ENCODE results near the gene EEF2KMT. TPM values are rescaled to one million over a fixed set of nuclear protein-coding genes. Genes with fewer than 3 reads are reported as not detected.
A peak's percentile ranks its signal among the peaks of the same experiment; 100 is the strongest.

Gene EEF2KMT
- total and polyA plus RNA-seq, 4 donors = 4.2 to 11.4 (median 7.3) TPM

DNA sequence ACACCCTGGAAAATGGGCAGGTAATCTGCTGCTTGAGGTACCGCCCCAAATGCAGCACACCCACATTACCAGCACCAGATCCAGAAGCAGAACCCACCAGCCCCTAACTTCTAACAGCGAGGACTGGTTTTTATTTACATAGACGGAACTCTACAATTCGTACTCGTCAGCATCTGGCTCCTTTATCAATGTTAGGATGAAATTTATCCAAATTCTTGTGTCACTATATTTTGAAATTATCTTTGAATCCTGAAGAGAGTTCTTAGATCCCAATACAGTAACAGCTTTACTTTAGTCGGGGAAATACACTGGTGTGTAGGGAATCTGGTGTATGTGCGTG is 26.3 kb downstream of the EEF2KMT start:
- Histone ChIP-seq H3K27ac (ENCODE audit: low read depth in 1 of 2, low read length in 2 of 2) (peak overlapping the region; percentile 44 to 78), H3K4me3 (ENCODE audit: low read depth in 1 of 3, low read length in 3 of 3) (peak overlapping the region; percentile 75 to 93 (median 83)), H3K9ac (ENCODE audit: low read depth in 1 of 2, low read length in 2 of 2) (peak overlapping the region; percentile 79 to 81), H3K4me1 (ENCODE audit: control insufficient read depth in 4 of 4, insufficient read depth in 4 of 4, low read length in 3 of 4) (peaks cover 1 to 19% (median 8%) of the 10 kb centered on the region in 4 donors), H3K9me3 (ENCODE audit: control insufficient read depth in 4 of 4, low read length in 3 of 4) (no peaks in the 10 kb centered on the region), H3K27me3 (ENCODE audit: control insufficient read depth in 4 of 4, insufficient read depth in 4 of 4, low read length in 3 of 4) (no peaks in the 10 kb centered on the region), H3K36me3 (ENCODE audit: control insufficient read depth in 4 of 4, insufficient read depth in 3 of 4, low read depth in 1 of 4, low read length in 3 of 4) (peaks cover 5 to 12% (median 7%) of the 10 kb centered on the region in 4 donors)
- DNase-seq (ENCODE audit: low spot score) = no peak
- TF ChIP-seq, protein P1, sequence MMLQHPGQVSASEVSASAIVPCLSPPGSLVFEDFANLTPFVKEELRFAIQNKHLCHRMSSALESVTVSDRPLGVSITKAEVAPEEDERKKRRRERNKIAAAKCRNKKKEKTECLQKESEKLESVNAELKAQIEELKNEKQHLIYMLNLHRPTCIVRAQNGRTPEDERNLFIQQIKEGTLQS (IDR thresholded peaks at IDR 0.05) = no peak
- TF ChIP-seq RAD21 (IDR thresholded peaks at IDR 0.05) (no peak), HNF4A (conservative IDR thresholded peaks at IDR 0.05) (no peak), EGR1 (IDR thresholded peaks at IDR 0.05; ENCODE audit: low read depth in 2 of 2) (no peak), FOXA2 (IDR thresholded peaks at IDR 0.05) (no peak), JUND (IDR thresholded peaks at IDR 0.05) (no peak), FOXA1 (IDR thresholded peaks at IDR 0.05) (no peak), RXRA (IDR thresholded peaks at IDR 0.05) (no peak), SP1 (IDR thresholded peaks at IDR 0.05) (no peak)
- TF ChIP-seq, protein P2, sequence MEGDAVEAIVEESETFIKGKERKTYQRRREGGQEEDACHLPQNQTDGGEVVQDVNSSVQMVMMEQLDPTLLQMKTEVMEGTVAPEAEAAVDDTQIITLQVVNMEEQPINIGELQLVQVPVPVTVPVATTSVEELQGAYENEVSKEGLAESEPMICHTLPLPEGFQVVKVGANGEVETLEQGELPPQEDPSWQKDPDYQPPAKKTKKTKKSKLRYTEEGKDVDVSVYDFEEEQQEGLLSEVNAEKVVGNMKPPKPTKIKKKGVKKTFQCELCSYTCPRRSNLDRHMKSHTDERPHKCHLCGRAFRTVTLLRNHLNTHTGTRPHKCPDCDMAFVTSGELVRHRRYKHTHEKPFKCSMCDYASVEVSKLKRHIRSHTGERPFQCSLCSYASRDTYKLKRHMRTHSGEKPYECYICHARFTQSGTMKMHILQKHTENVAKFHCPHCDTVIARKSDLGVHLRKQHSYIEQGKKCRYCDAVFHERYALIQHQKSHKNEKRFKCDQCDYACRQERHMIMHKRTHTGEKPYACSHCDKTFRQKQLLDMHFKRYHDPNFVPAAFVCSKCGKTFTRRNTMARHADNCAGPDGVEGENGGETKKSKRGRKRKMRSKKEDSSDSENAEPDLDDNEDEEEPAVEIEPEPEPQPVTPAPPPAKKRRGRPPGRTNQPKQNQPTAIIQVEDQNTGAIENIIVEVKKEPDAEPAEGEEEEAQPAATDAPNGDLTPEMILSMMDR (IDR thresholded peaks at IDR 0.05; ENCODE audit: low read depth, low read length, missing input control) = no peak
- TF ChIP-seq, protein P3, sequence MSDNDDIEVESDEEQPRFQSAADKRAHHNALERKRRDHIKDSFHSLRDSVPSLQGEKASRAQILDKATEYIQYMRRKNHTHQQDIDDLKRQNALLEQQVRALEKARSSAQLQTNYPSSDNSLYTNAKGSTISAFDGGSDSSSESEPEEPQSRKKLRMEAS (IDR thresholded peaks at IDR 0.05) = no peak
- WGBS = 48% methylated on average over 7 of the region's 7 CpGs

DNA sequence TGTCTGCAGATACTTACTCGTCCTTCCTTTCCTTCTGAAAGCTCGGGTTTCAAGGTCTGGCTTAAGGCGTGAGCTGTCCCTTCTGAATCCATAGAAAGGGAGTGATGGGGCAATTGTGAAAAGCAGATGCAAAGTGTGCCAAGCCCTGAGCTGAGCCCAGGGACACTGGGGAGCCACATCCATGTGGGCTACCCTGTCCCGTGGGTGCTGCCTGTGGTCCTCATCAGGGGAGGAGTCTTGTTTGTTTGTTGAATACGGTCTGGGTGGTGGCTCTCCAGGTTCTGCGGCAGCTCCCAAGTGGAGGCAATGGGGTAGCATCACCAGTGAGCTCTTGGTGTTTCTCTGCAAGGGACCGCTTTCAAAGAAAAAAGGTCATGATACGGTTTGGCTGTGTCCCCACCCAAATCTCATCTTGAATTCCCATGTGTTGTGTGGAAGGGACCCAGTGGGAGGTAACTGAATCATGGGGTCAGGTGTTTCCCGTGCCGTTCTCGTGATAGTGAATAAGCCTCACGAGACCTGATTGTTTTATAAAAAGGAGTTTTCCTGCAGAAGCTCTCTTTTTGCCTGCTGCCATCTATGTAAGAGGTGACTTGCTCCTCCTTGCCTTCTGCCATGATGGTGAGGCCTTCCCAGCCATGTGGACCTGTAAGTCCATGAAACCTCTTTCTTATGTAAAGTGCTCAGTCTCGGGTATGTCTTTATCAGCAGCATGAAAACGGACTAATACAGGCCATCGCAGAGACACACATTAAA is 27.0 kb downstream of the EEF2KMT start:
- no peak overlapping the region for H3K27ac ChIP-seq (ENCODE audit: low read depth in 1 of 2, low read length in 2 of 2)
- H3K9ac ChIP-seq (ENCODE audit: low read depth in 1 of 2, low read length in 2 of 2) = no peak overlapping the region
- H3K4me1 ChIP-seq (ENCODE audit: control insufficient read depth in 4 of 4, insufficient read depth in 4 of 4, low read length in 3 of 4) = peaks cover 1 to 19% (median 8%) of the 10 kb centered on the region in 4 donors
- DNase-seq (ENCODE audit: low spot score) = no peak
- WGBS = 93% methylated on average over 15 of the region's 15 CpGs
- no peaks in the 10 kb centered on the region for H3K9me3 ChIP-seq (ENCODE audit: control insufficient read depth in 4 of 4, low read length in 3 of 4)
- peaks cover 0 to 5% (median 4%) of the 10 kb centered on the region in 4 donors for H3K36me3 ChIP-seq (ENCODE audit: control insufficient read depth in 4 of 4, insufficient read depth in 3 of 4, low read depth in 1 of 4, low read length in 3 of 4)
- no peaks in the 10 kb centered on the region for H3K27me3 ChIP-seq (ENCODE audit: control insufficient read depth in 4 of 4, insufficient read depth in 4 of 4, low read length in 3 of 4)
- no peak overlapping the region for H3K4me3 ChIP-seq (ENCODE audit: low read depth in 1 of 3, low read length in 3 of 3)
- TF ChIP-seq, protein P1 (IDR thresholded peaks at IDR 0.05) = no peak
- TF ChIP-seq, protein P4, sequence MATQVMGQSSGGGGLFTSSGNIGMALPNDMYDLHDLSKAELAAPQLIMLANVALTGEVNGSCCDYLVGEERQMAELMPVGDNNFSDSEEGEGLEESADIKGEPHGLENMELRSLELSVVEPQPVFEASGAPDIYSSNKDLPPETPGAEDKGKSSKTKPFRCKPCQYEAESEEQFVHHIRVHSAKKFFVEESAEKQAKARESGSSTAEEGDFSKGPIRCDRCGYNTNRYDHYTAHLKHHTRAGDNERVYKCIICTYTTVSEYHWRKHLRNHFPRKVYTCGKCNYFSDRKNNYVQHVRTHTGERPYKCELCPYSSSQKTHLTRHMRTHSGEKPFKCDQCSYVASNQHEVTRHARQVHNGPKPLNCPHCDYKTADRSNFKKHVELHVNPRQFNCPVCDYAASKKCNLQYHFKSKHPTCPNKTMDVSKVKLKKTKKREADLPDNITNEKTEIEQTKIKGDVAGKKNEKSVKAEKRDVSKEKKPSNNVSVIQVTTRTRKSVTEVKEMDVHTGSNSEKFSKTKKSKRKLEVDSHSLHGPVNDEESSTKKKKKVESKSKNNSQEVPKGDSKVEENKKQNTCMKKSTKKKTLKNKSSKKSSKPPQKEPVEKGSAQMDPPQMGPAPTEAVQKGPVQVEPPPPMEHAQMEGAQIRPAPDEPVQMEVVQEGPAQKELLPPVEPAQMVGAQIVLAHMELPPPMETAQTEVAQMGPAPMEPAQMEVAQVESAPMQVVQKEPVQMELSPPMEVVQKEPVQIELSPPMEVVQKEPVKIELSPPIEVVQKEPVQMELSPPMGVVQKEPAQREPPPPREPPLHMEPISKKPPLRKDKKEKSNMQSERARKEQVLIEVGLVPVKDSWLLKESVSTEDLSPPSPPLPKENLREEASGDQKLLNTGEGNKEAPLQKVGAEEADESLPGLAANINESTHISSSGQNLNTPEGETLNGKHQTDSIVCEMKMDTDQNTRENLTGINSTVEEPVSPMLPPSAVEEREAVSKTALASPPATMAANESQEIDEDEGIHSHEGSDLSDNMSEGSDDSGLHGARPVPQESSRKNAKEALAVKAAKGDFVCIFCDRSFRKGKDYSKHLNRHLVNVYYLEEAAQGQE (IDR thresholded peaks at IDR 0.05) = no peak
- no peak for TF ChIP-seq HNF4A (conservative IDR thresholded peaks at IDR 0.05)
- no peak for TF ChIP-seq HNF4G (IDR thresholded peaks at IDR 0.05)
- TF ChIP-seq JUND (IDR thresholded peaks at IDR 0.05) = no peak
- TF ChIP-seq, protein P3 (IDR thresholded peaks at IDR 0.05) = no peak
- TF ChIP-seq FOXA1 (IDR thresholded peaks at IDR 0.05) = no peak
- TF ChIP-seq, protein P2 (IDR thresholded peaks at IDR 0.05; ENCODE audit: low read depth, low read length, missing input control) = no peak
- TF ChIP-seq, protein P5, sequence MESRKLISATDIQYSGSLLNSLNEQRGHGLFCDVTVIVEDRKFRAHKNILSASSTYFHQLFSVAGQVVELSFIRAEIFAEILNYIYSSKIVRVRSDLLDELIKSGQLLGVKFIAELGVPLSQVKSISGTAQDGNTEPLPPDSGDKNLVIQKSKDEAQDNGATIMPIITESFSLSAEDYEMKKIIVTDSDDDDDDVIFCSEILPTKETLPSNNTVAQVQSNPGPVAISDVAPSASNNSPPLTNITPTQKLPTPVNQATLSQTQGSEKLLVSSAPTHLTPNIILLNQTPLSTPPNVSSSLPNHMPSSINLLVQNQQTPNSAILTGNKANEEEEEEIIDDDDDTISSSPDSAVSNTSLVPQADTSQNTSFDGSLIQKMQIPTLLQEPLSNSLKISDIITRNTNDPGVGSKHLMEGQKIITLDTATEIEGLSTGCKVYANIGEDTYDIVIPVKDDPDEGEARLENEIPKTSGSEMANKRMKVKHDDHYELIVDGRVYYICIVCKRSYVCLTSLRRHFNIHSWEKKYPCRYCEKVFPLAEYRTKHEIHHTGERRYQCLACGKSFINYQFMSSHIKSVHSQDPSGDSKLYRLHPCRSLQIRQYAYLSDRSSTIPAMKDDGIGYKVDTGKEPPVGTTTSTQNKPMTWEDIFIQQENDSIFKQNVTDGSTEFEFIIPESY (IDR thresholded peaks at IDR 0.05) = no peak
- no peak for TF ChIP-seq YY1 (IDR thresholded peaks at IDR 0.05)
- TF ChIP-seq RAD21 (IDR thresholded peaks at IDR 0.05) = no peak
- no peak for TF ChIP-seq SP1 (IDR thresholded peaks at IDR 0.05)
- TF ChIP-seq TAF1 (conservative IDR thresholded peaks at IDR 0.05) = no peak
- TF ChIP-seq GABPA (IDR thresholded peaks at IDR 0.05 in 1 of 2, conservative IDR thresholded peaks at IDR 0.05 in 1 of 2) = no peak
- no peak for TF ChIP-seq NR2F2 (IDR thresholded peaks at IDR 0.05)
